ENCODE measurements around the gene NFIA.
"Not testable (repeated sequence)": the region's sequence is repeated elsewhere in the genome, so short reads cannot be mapped to it uniquely, and the experiment has no call there.

The NFIA gene

GRCh38 chr1:61058483-61059245 lies 23.7 kb upstream of the NFIA start:
- FAIRE-seq (no peak), DNase-seq (ENCODE audit: low spot score) (no peak)

GRCh38 chr1:61061601-61062000 lies 20.8 kb upstream of the NFIA start:
- FAIRE-seq = not testable (repeated sequence)

GRCh38 chr1:61064673-61065072 lies 17.7 kb upstream of the NFIA start:
- no peak for DNase-seq (ENCODE audit: low spot score)
- no peak for FAIRE-seq

More at GRCh38 chr1:61061601-61062000, 20.8 kb upstream of the NFIA start:
- DNase-seq (ENCODE audit: low spot score) = not testable (repeated sequence)

- no peak for FAIRE-seq
- no peak for DNase-seq (ENCODE audit: low spot score)
Measured at GRCh38 chr1:61067446-61068019, 14.8 kb upstream of the NFIA start.

GRCh38 chr1:61070054-61070453 lies 12.3 kb upstream of the NFIA start:
- DNase-seq (ENCODE audit: low spot score) = no peak
- FAIRE-seq = no peak

GRCh38 chr1:61071205-61072130 lies 10.9 kb upstream of the NFIA start:
- FAIRE-seq = no peak
- DNase-seq (ENCODE audit: low spot score) = no peak

GRCh38 chr1:61073871-61074270 lies 8.5 kb upstream of the NFIA start:
- no peak for FAIRE-seq
- DNase-seq (ENCODE audit: low spot score) = no peak

- not testable (repeated sequence) for FAIRE-seq; DNase-seq (ENCODE audit: low spot score)
Measured at GRCh38 chr1:61075833-61076232, 6.5 kb upstream of the NFIA start.

GRCh38 chr1:61076728-61077675 lies 5.4 kb upstream of the NFIA start:
- FAIRE-seq = peak; percentile 26

GRCh38 chr1:61077676-61078541 lies 4.5 kb upstream of the NFIA start:
- FAIRE-seq = peak; percentile 97
- DNase-seq (ENCODE audit: low spot score) = peak; percentile 97

More at GRCh38 chr1:61076728-61077675, 5.4 kb upstream of the NFIA start:
- peak; percentile 61 for DNase-seq (ENCODE audit: low spot score)

GRCh38 chr1:61078618-61079295 lies 3.6 kb upstream of the NFIA start:
- DNase-seq (ENCODE audit: low spot score) = no peak
- no peak for FAIRE-seq

GRCh38 chr1:61079296-61079897 lies 3.0 kb upstream of the NFIA start:
- no peak for FAIRE-seq

GRCh38 chr1:61079898-61080336 lies 2.4 kb upstream of the NFIA start:
- peak; percentile 76 for FAIRE-seq

More at GRCh38 chr1:61079296-61079897, 3.0 kb upstream of the NFIA start:
- no peak for DNase-seq (ENCODE audit: low spot score)

GRCh38 chr1:61080413-61081143 lies 1.8 kb upstream of the NFIA start:
- DNase-seq (ENCODE audit: low spot score) (no peak), FAIRE-seq (no peak)

More at GRCh38 chr1:61079898-61080336, 2.4 kb upstream of the NFIA start:
- peak; percentile 57 for DNase-seq (ENCODE audit: low spot score)

- FAIRE-seq (no peak), DNase-seq (ENCODE audit: low spot score) (no peak)
Measured at GRCh38 chr1:61081144-61081685, 1.1 kb upstream of the NFIA start.

- DNase-seq (ENCODE audit: low spot score) (peak; percentile 47), FAIRE-seq (no peak)
Measured at GRCh38 chr1:61081686-61082310, 563 bp upstream of the NFIA start.
